GM10248 (cell line): Measurements from ENCODE around the gene C2CD3.

Experiments
- CTCF ChIA-PET: fragments of 300-600 bp; sonication (Branson Sonifier 250); formaldehyde crosslinking; extraction: SDS; loops from one replicate; lab custom pipeline; 2021; ENCODE audit warnings: antibody characterized with exemption; lab: Yijun Ruan, JAX
- POLR2A ChIA-PET: fragments of 350-650 bp; sonication (Branson Sonifier 250); formaldehyde crosslinking; extraction: SDS; loops from one replicate; lab custom pipeline; 2020; ENCODE audit warnings: antibody characterized with exemption; lab: Yijun Ruan, JAX
- DNase-seq: peaks from one replicate; pipeline ENCODE4 v3.0.0; 2012; ENCODE audit errors: extremely low spot score
- TF ChIP-seq, protein P1 (sequence below): IDR thresholded peaks from 2 replicates; pipeline ENCODE4 v1.5.1; 2012; ENCODE audit warnings: mild to moderate bottlenecking, low read depth; ENCODE audit errors: extremely low read depth, missing control alignments, control extremely low read depth

C2CD3 gene

DNA sequence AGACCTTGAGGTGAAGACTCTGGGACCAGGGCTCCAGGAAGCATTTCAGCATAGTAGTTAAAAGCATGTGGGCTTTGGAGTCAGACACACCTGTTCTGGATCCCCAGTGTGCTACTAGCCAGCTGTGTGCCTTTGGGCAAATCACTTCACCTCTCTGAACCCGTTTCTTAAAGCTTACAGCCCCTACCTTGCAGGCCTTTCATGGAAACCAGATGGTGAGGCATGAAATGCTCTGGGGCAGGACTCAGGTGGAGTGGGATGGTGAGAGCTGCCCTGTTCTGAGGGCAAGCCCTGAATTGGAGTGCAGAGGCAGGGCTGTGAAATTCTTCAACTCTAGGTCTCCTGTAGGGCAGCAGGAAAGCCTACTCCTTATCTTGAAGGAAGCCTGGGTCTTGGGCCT, 198.6 kb downstream of the C2CD3 start:
- TF ChIP-seq, protein P1, sequence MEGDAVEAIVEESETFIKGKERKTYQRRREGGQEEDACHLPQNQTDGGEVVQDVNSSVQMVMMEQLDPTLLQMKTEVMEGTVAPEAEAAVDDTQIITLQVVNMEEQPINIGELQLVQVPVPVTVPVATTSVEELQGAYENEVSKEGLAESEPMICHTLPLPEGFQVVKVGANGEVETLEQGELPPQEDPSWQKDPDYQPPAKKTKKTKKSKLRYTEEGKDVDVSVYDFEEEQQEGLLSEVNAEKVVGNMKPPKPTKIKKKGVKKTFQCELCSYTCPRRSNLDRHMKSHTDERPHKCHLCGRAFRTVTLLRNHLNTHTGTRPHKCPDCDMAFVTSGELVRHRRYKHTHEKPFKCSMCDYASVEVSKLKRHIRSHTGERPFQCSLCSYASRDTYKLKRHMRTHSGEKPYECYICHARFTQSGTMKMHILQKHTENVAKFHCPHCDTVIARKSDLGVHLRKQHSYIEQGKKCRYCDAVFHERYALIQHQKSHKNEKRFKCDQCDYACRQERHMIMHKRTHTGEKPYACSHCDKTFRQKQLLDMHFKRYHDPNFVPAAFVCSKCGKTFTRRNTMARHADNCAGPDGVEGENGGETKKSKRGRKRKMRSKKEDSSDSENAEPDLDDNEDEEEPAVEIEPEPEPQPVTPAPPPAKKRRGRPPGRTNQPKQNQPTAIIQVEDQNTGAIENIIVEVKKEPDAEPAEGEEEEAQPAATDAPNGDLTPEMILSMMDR = no peak
- no peak for DNase-seq
- ChIA-PET POLR2A (interaction anchor here (1.2 kb wide), 1 partner anchor 8 kb away, joined by 6 read pairs; no protein-coding TSS in a partner anchor), CTCF (interaction anchor here (0.9 to 4.0 kb wide), 7 partner anchors 8 to 283 kb away, joined by 3 to 16 read pairs (median 6); partner anchors contain the start of gene UCP2)

DNA sequence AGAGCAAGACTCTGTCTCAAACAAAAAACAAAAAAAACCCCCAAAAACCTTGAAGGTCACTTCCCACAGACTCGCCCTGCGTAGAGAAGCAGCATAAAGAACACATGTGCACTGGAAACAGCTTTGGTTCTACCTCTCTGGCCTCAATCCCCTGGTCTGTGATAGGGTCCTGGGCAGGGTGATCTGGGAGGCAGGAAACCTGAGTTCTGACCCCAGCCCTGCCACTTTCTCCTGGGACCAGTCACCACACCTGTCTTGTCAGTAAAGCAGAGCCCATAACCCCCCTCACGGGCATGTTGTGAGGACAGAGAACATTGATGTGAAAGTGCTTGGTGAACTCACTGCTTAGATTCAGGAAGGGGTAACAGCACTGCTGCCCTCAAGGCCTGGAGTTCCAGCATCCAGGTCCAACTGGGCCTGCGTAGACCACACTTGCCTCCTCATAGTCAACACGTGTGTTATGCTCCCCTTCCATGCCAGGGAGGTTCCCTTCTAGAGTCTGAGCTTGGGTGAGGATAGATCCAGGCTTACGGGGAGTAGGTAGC, 199.6 kb downstream of the C2CD3 start:
- TF ChIP-seq, protein P1 = no peak
- ChIA-PET POLR2A (interaction anchor here (1.2 to 2.2 kb wide), 2 partner anchors 9 kb away, joined by 6 to 14 read pairs; no protein-coding TSS in a partner anchor), CTCF (interaction anchor here (1.2 to 4.0 kb wide), 3 partner anchors 9 to 284 kb away, joined by 3 to 12 read pairs (median 6); no protein-coding TSS in a partner anchor)

DNA sequence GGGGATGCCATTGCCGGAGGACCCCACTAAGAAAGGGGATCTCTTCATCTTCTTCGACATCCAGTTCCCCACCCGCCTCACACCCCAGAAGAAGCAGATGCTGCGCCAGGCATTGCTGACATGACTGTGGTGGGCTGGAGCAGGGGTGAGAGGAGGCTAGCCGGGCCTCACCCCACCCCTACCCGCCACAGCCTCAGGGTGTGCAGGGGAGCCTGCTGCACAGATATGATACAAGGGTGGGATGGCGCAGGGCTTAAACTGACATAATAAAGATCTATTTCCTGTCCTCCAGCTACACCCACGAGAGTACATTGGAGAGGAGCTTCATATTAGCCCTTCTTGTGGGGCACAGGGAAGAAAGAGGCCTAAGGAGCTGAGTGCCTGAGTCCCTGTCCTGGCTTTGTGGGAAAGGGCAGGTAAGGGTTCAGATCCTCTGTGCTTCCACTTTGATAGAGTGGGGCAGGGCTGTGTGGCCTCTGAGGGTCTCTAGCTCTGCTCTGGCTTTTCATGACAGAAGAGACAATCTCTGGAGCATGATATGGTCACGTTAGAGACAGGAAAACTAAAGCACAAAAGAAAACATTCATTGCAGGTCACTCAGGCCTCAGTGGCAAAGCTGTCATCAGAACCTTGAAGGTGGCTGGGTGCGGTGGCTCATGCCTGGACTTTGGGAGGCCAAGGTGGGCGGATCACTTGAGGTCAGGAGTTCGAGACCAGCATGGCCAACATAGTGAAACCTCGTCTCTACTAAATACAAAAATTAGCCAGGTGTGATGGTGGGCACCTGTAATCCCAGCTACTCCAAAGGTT, 200.6 kb downstream of the C2CD3 start:
- CTCF ChIA-PET = interaction anchor here (1.2 to 4.0 kb wide), 3 partner anchors 10 to 285 kb away, joined by 3 to 12 read pairs (median 6); no protein-coding TSS in a partner anchor

More for the DNA sequence above, 199.6 kb downstream of the C2CD3 start:
- DNase-seq = no peak

DNA sequence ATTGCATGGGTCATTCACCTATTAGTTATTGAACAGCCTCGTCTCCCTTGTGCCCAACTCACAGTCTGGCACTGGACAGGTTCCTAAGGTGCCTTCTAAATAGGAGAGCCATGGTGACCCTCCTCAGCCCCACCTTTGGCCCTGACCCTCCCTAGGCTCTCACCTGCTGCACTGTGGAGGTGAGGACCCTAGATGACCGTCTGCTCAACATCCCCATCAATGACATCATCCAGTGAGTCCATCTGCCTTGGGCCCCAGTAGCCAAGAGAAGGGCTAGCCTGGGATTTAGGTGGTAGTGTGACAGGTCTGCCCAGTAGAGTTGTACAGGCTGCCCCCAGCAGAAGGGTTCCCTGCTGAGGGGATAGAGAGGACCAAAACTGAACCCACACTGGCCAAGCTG, 201.7 kb downstream of the C2CD3 start:
- TF ChIP-seq, protein P1 = no peak
- ChIA-PET POLR2A (interaction anchor here (2.2 kb wide), 1 partner anchor 11 kb away, joined by 14 read pairs; no protein-coding TSS in a partner anchor), CTCF (interaction anchor here (4.0 kb wide), 1 partner anchor 11 kb away, joined by 12 read pairs; no protein-coding TSS in a partner anchor)
- DNase-seq = no peak

More for the DNA sequence above, 200.6 kb downstream of the C2CD3 start:
- TF ChIP-seq, protein P1 = no peak
- POLR2A ChIA-PET = interaction anchor here (2.2 kb wide), 1 partner anchor 10 kb away, joined by 14 read pairs; no protein-coding TSS in a partner anchor
- no peak for DNase-seq

DNA sequence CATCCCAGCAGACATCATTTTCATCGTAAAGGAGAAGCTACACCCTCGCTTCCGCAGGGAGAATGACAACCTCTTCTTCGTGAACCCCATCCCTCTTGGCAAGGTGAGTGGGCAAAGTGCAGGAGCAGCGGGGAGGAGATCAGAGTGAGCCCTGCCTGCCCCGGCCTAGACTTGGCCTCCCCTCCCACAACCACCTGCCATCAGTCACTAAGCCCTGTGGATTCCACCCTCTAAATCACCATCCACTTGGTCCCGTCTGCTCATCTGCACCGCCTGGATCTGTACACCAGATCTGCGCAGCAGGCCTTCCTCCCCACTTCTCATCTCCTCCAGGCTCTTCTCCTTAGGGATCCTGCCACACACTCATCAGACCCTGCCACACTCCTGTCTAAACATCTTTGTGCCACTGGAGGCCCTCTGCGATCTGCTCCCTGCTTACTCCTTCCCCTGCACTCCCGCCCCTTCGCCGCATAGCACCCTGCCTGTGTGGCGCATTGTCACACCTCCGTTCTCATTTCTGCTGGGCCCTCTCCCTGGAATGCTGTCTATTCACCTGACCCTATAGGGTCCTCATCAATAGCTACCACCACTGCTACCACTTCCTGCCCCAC, 202.3 kb downstream of the C2CD3 start:
- TF ChIP-seq, protein P1 = no peak
- POLR2A ChIA-PET = interaction anchor here (1.0 kb wide), 1 partner anchor 14 kb away, joined by 3 read pairs; the partner anchor contains the start of gene UCP2
- CTCF ChIA-PET = interaction anchor here (4.0 kb wide), 1 partner anchor 12 kb away, joined by 12 read pairs; no protein-coding TSS in a partner anchor
- DNase-seq = no peak

DNA sequence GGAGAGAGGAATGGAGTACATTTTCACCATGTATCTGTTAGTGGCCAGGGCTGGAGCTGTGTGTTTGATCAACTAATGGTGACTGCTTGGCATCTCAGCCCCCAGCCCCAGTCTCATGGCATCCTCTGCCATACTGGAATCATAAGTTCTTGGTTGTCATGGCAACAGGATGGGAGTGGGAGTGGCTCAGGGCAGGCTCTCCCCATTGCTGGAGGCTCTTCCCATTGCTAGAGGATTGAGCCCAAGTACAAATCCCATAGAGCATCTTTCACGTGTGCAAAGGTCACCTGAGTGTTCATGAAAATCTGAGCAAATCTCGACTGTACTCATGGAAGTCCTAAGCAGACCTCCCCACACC, 205.1 kb downstream of the C2CD3 start:
- POLR2A ChIA-PET = no interaction called here
- TF ChIP-seq, protein P1 = no peak
- no peak for DNase-seq
- CTCF ChIA-PET = interaction anchor here (0.7 to 5.2 kb wide), 6 partner anchors 10 to 352 kb away, joined by 3 to 49 read pairs (median 4); partner anchors contain the start of genes C2CD3, DNAJB13, PPME1 and UCP2
